ENCODE results near the gene FCRLB.

The FCRLB gene

DNA sequence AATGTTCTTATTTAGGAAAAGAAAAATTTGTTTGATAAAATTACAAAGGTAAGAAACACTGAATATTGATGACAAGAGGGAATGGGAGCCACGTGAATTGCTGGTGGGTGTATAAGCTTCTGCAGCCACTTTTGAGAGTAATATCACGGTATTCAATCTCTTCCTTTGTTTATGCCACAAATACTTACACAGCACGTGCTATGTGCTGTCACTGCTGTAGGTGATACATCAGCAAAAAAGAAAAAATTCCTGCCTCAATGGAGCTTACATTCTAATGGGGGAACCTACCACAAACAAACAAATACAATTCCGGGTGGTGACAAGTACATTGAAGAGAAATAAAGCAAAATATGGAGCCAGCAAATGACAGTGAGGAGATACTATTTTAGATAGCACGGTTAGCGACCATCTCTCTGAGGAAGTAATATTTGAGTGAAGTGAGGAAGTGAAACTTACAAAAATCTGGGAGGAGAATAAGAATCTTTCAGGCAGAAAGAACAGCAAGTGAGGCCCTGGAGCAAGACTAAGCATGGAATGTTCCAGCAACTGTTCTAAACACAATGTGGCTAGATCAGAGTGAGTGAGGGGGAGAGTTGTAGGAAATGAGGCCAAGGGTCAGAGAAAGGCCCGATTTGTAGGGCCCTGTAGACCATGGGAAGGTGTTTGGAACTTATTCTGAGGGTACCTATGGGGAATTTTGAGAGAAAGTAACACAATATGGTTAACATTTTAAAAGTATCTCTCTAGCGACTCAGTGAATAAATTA, 2.6 kb upstream of the FCRLB start:
- Histone ChIP-seq H3K36me3 (replicated peaks) (no peaks in the 10 kb centered on the region), H3K27me3 (replicated peaks) (no peaks in the 10 kb centered on the region), H3K27ac (no peak overlapping the region), H3K4me3 (ENCODE audit: low read depth, low read length) (no peak overlapping the region)
- in situ Hi-C loops (cut with HindIII; ENCODE audit: low pct_ligation_motif_present, low sequenced_read_pairs), result no loop called here
- TF ChIP-seq CTCF (IDR thresholded peaks at IDR 0.05; ENCODE audit: low read depth, low read length, missing control alignments), result no peak
- DNase-seq, result no peak

GRCh38 chr1:161719325-161719611, 2.1 kb upstream of the FCRLB start:
- H3K27me3 ChIP-seq (replicated peaks), result no peaks in the 10 kb centered on the region
- no peak for DNase-seq
- H3K27ac ChIP-seq, result no peak overlapping the region
- TF ChIP-seq CTCF (IDR thresholded peaks at IDR 0.05; ENCODE audit: low read depth, low read length, missing control alignments), result no peak
- in situ Hi-C loops (cut with HindIII; ENCODE audit: low pct_ligation_motif_present, low sequenced_read_pairs), result no loop called here
- no peak overlapping the region for H3K4me3 ChIP-seq (ENCODE audit: low read depth, low read length)
- H3K36me3 ChIP-seq (replicated peaks), result no peaks in the 10 kb centered on the region

- no peak for DNase-seq
- Histone ChIP-seq H3K27me3 (replicated peaks) (no peaks in the 10 kb centered on the region), H3K4me3 (ENCODE audit: low read depth, low read length) (no peak overlapping the region), H3K36me3 (replicated peaks) (no peaks in the 10 kb centered on the region), H3K27ac (no peak overlapping the region)
- no peak for TF ChIP-seq CTCF (IDR thresholded peaks at IDR 0.05; ENCODE audit: low read depth, low read length, missing control alignments)
- in situ Hi-C loops (cut with HindIII; ENCODE audit: low pct_ligation_motif_present, low sequenced_read_pairs), result no loop called here
These were observed 922 bp upstream of the FCRLB start for GRCh38 chr1:161720422-161720821.

GRCh38 chr1:161721738-161722343, 497 bp downstream of the FCRLB start:
- Histone ChIP-seq H3K27me3 (replicated peaks) (no peaks in the 10 kb centered on the region), H3K36me3 (replicated peaks) (no peaks in the 10 kb centered on the region), H3K4me3 (ENCODE audit: low read depth, low read length) (no peak overlapping the region), H3K27ac (peak overlapping the region; percentile 38)
- DNase-seq, result peak; percentile 86
- TF ChIP-seq CTCF (IDR thresholded peaks at IDR 0.05; ENCODE audit: low read depth, low read length, missing control alignments), result no peak
- in situ Hi-C loops (cut with HindIII; ENCODE audit: low pct_ligation_motif_present, low sequenced_read_pairs), result no loop called here

GRCh38 chr1:161722406-161722805, 1.1 kb downstream of the FCRLB start:
- Histone ChIP-seq H3K27me3 (replicated peaks) (no peaks in the 10 kb centered on the region), H3K36me3 (replicated peaks) (no peaks in the 10 kb centered on the region), H3K27ac (peak overlapping the region; percentile 38), H3K4me3 (ENCODE audit: low read depth, low read length) (no peak overlapping the region)
- no peak for TF ChIP-seq CTCF (IDR thresholded peaks at IDR 0.05; ENCODE audit: low read depth, low read length, missing control alignments)
- in situ Hi-C loops (cut with HindIII; ENCODE audit: low pct_ligation_motif_present, low sequenced_read_pairs), result no loop called here
- DNase-seq, result no peak
